GM04503 (cell line): ENCODE results near the gene ZNF467.

Experiments
- DNase-seq: peaks from one replicate; pipeline ENCODE4 v3.0.0-alpha.2; 2012; ENCODE audit warnings: low read depth

Gene ZNF467

GRCh38 chr7:149748076-149748874, 25.1 kb downstream of the ZNF467 start:
- no peak for DNase-seq

- DNase-seq: no peak
These were observed 29.7 kb downstream of the ZNF467 start for GRCh38 chr7:149743476-149744255.

GRCh38 chr7:149742075-149742701, 31.2 kb downstream of the ZNF467 start:
- no peak for DNase-seq

- DNase-seq: no peak
These were observed 31.8 kb downstream of the ZNF467 start for GRCh38 chr7:149741629-149742028.

DNA sequence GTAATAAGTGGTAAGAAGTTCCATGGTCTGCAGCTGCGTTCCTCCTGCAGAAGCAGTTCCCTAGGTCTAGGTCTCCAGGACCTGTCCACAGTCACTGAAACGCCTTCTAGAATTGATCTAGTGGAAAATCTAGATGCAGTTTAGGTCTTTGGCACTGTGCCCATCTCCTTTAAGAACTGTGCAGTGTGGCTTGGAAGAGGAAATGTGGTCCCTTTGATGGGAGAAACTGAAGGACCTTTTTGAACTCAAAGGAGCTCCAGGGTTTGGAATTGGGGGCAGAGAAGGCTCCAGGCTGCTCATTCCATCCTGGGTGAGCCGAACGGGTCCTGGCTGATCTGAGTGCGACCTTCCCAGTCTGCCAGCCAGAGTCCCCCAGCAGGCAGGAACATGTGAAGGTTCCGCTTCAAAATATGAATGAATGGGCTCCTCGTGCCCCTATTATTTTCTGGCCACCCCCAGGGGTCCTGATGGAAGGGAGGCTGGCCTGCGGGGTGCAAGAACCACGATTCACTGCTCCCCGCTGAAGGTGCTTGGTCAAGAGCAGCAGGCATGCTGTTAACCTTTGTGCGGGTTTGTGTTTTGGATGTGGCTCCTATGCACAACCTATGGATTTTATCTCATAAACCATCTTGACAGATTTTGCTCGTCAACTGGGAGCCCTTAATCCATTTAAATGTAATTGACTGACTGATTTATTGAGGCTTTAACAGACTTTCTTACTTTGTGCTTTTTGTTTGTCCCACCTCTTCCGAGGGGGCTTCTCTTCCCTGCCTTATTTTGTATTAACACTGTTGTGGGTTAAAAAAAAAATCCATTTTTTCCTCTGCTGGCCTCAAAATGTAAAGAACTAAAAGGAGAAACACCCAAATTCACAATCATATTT, 36.7 kb downstream of the ZNF467 start:
- DNase-seq: no peak

- no peak for DNase-seq
These were observed 37.5 kb downstream of the ZNF467 start for GRCh38 chr7:149735779-149736477.

- no peak for DNase-seq
These were observed 38.2 kb downstream of the ZNF467 start for GRCh38 chr7:149735181-149735602.

DNA sequence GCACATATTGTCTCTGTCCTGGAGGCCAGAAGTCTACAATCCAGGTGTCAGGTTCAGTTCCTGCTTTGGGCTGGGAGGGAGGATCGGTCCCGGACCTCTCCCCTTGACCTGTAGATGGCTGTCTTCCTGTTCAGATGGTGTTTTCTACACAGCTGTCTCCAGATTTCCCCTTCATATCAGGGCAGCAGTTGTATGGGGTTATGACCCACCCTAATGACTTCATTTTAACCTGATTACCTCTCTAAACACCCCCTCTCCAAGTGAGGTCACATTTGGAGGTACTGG, 38.7 kb downstream of the ZNF467 start:
- DNase-seq: no peak

GRCh38 chr7:149733924-149734790, 39.2 kb downstream of the ZNF467 start:
- DNase-seq: no peak

GRCh38 chr7:149733131-149733923, 40.1 kb downstream of the ZNF467 start:
- DNase-seq: no peak

DNA sequence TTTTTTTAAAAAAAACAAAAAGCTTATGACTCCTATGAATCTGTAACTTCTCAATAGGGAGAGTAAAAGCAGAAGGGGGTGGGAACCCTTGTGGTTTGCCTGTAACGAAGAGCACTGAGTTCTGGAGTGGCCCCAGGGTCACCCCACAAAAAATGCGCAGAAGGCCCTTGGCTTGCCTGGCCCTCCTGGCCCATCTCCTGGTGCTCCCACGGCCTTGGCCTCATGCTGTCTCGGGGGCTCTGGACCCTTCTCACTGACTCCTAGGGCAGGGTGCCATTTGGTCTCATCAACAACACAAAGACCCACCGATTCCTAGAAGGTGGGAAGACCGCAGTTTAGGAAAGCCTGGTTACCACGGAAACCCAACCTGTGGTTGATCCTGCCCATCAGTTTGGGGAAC, 40.8 kb downstream of the ZNF467 start:
- no peak for DNase-seq

- DNase-seq: no peak
These were observed 41.3 kb downstream of the ZNF467 start for GRCh38 chr7:149732111-149732561.

DNA sequence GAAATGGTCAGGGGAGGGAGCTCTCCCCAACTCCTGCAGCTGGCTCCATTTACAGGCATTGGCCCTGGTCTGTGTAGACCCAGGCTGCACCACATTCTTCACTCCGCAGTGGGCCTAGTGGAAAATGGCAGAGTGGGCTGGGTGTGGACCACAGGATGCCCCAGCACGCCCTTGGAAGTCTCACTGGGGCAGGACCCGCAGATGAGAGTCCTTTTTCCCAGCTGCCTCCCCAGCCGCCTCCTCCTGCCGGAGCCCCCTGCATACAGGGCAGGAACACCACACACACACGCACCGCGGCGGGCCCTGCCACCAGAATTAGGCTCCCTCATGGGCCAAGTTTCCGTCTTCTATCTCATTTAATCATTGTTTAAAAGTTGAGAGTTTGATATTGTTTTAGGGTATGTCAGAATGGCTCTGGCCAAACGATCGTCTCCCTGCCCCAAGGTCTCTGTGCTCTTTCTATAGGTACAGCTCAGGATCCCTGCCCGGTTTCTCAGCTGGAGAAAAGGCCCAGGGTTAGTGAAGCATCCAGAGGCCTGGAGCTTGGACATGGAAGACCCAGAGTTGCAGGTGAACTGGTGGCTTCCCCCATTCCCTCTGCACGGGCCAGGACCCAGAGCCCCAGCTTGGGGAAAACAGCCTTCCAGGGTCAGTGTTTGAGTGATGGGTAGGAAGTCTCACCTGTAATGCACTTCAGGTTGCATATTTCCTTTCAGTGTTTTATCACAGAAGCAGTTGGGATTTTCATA, 42.0 kb downstream of the ZNF467 start:
- DNase-seq: no peak

DNA sequence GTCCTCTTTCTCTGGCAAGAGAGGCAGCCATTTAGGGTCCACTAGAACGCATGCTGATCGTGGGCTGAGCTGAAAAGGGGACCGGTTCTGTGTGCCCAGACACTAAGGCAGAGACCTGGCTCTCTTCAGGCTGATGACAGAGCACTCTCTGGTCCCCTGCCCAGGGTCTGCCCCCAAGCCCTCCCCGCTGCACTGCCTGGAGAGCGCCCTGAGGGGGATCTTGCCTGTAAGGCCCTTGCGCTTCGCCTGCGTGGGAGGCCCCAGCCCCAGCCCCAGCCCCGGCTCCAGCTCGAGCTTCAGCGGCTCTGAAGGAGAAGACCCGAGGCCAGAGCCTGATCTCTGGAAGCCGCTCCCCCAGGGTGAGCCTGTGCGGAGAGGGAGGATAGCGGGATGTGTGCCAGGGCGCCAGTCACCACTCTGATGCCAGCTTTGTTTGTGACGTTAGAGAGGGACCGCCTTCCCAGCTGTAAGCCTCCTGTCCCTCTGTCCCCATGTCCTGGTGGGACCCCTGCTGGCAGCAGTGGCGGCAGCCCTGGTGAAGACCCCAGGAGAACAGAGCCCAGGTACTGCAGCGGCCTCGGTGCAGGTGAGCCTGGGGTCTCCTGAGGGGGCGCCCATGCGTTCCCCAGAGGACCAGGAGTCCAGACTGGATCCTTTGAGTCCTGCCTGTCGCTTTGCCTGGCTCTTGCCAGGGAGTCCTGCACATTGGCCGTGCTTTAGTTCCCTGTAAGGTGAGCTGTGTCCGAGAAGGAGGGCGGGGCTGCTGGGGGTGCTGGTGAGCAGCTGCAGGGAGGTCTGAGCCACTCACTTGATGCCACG, 43.2 kb downstream of the ZNF467 start:
- DNase-seq: no peak

GRCh38 chr7:149729586-149729982, 43.8 kb downstream of the ZNF467 start:
- no peak for DNase-seq

- DNase-seq: no peak
These were observed 44.7 kb downstream of the ZNF467 start for GRCh38 chr7:149728491-149729375.

- no peak for DNase-seq
These were observed 45.4 kb downstream of the ZNF467 start for GRCh38 chr7:149727899-149728476.
